OCI-LY1 (cell line): ENCODE results near the gene TM4SF18.

ENCODE experiments used
- EZH2 ChIP-seq: fragments of 200-600 bp; sonication (generic), shearing (Covaris generic); IDR thresholded peaks from 2 replicates; pipeline ENCODE4 v1.8.0; 2017; ENCODE audit warnings: borderline replicate concordance, mixed run types, mild to moderate bottlenecking, antibody characterized with exemption, low read length, moderate library complexity, mixed read lengths
- TF ChIP-seq, protein P1 (sequence below): fragments of 200-600 bp; sonication (generic), shearing (Covaris generic); IDR thresholded peaks from 2 replicates; pipeline ENCODE4 v1.5.1; 2017; ENCODE audit warnings: mild to moderate bottlenecking, antibody characterized with exemption, low read length, moderate library complexity, mixed read lengths

DNA sequence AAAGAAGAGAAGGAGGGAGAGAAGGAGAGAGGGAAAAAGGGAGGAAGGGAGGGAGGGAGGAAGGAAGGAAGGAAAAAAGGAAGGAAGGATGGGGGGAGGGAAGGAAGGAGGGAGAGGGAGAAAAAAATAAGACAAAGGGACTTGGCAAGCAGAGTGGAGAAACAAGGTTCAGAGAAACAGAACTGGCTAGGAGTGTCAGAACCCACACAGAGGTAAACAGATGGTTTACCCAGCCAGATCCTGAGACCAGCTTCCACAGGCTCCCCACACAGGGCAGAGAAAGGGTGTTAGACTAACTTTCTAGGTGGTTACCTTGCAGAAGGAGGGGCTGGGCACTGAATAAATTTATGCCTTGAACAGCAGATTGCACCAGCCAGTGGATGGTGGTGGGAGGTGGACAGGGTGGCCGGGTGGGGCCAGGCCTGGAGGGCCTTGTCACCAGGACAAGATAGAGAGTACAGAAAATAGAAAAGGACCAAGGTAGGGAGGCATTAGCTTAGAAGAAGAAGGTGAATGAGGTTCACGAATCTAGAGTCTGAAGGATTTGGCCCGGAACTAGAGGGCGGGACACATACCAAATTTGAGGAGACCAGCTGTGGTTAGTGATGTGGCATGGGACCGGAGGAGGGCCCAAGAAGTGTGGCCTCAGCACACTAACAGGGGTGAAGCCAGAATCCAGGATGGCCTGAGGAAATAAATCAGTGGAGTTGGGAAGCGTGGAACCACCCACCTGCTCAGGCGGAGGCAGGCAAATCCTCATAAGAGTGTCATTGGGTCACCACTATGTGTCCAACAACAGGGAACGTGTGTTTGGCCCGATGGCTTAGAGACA, 45.3 kb upstream of the TM4SF18 start:
- TF ChIP-seq, protein P1, sequence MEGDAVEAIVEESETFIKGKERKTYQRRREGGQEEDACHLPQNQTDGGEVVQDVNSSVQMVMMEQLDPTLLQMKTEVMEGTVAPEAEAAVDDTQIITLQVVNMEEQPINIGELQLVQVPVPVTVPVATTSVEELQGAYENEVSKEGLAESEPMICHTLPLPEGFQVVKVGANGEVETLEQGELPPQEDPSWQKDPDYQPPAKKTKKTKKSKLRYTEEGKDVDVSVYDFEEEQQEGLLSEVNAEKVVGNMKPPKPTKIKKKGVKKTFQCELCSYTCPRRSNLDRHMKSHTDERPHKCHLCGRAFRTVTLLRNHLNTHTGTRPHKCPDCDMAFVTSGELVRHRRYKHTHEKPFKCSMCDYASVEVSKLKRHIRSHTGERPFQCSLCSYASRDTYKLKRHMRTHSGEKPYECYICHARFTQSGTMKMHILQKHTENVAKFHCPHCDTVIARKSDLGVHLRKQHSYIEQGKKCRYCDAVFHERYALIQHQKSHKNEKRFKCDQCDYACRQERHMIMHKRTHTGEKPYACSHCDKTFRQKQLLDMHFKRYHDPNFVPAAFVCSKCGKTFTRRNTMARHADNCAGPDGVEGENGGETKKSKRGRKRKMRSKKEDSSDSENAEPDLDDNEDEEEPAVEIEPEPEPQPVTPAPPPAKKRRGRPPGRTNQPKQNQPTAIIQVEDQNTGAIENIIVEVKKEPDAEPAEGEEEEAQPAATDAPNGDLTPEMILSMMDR, result no peak
- no peak for TF ChIP-seq EZH2
